ENCODE results near the gene DLGAP1. TPM values are rescaled to one million over a fixed set of nuclear protein-coding genes. Genes with fewer than 3 reads are reported as not detected.

DLGAP1 gene
- total and polyA plus RNA-seq, 7 donors, result 0.13 to 2.6 (median 1.3) TPM; not detected in 1

- Histone ChIP-seq H3K27me3 (no peaks in the 10 kb centered on the region), H3K36me3 (no peaks in the 10 kb centered on the region), H3K27ac (no peak overlapping the region), H3K4me3 (no peak overlapping the region), H3K9me3 (no peaks in the 10 kb centered on the region), H3K4me1 (no peaks in the 10 kb centered on the region)
- DNase-seq, result no peak
- TF ChIP-seq POLR2AphosphoS5 (IDR thresholded peaks at IDR 0.05), result no peak
- TF ChIP-seq POLR2A (IDR thresholded peaks at IDR 0.05), result no peak
- TF ChIP-seq CTCF (IDR thresholded peaks at IDR 0.05), result no peak
- TF ChIP-seq EP300 (IDR thresholded peaks at IDR 0.05), result no peak
- WGBS, 2 donors, result 67 to 73% methylated on average over 11 of the region's 11 CpGs
- intact Hi-C loops (cut with DNase I), result no loop called here
Measured at GRCh38 chr18:4236940-4237663, 218.0 kb downstream of the DLGAP1 start.

- Histone ChIP-seq H3K27ac (no peak overlapping the region), H3K36me3 (no peaks in the 10 kb centered on the region), H3K4me3 (no peak overlapping the region), H3K9me3 (peaks cover 0 to 3% (median 0%) of the 10 kb centered on the region in 4 donors), H3K4me1 (no peaks in the 10 kb centered on the region), H3K27me3 (no peaks in the 10 kb centered on the region)
- intact Hi-C loops (cut with DNase I), result no loop called here
- WGBS, 2 donors, result 40 to 43% methylated on average over 3 of the region's 3 CpGs
- DNase-seq, result no peak
- TF ChIP-seq CTCF (IDR thresholded peaks at IDR 0.05) (no peak), EP300 (IDR thresholded peaks at IDR 0.05) (no peak), POLR2A (IDR thresholded peaks at IDR 0.05) (no peak), POLR2AphosphoS5 (IDR thresholded peaks at IDR 0.05) (no peak)
Measured at GRCh38 chr18:4233468-4233867, 221.6 kb downstream of the DLGAP1 start.

- intact Hi-C loops (cut with DNase I), result no loop called here
- H3K27me3 ChIP-seq, result no peaks in the 10 kb centered on the region
- no peak for DNase-seq
- TF ChIP-seq CTCF (IDR thresholded peaks at IDR 0.05), result no peak
- no peak for TF ChIP-seq POLR2A (IDR thresholded peaks at IDR 0.05)
- no peak for TF ChIP-seq POLR2AphosphoS5 (IDR thresholded peaks at IDR 0.05)
- TF ChIP-seq EP300 (IDR thresholded peaks at IDR 0.05), result no peak
- 28 to 42% methylated on average over 2 of the region's 2 CpGs for WGBS, 2 donors
- H3K4me1 ChIP-seq, result no peaks in the 10 kb centered on the region
- H3K36me3 ChIP-seq, result no peaks in the 10 kb centered on the region
- H3K27ac ChIP-seq, result no peak overlapping the region
- H3K9me3 ChIP-seq, result peaks cover 0 to 3% (median 0%) of the 10 kb centered on the region in 4 donors
- H3K4me3 ChIP-seq, result no peak overlapping the region
Measured at GRCh38 chr18:4232656-4233055, 222.5 kb downstream of the DLGAP1 start.

GRCh38 chr18:4231260-4231659, 223.8 kb downstream of the DLGAP1 start:
- TF ChIP-seq POLR2AphosphoS5 (IDR thresholded peaks at IDR 0.05) (no peak), EP300 (IDR thresholded peaks at IDR 0.05) (no peak), POLR2A (IDR thresholded peaks at IDR 0.05) (no peak), CTCF (IDR thresholded peaks at IDR 0.05) (no peak)
- Histone ChIP-seq H3K27ac (no peak overlapping the region), H3K4me1 (no peaks in the 10 kb centered on the region), H3K27me3 (no peaks in the 10 kb centered on the region), H3K36me3 (no peaks in the 10 kb centered on the region), H3K4me3 (no peak overlapping the region), H3K9me3 (peaks cover 0 to 3% (median 0%) of the 10 kb centered on the region in 4 donors)
- intact Hi-C loops (cut with DNase I), result no loop called here
- DNase-seq, result no peak
